ENCODE data around the gene RAPGEF4.

GRCh38 chr2:172970660-172971059, 235.0 kb downstream of the RAPGEF4 start:
- TF ChIP-seq POLR2AphosphoS5 (IDR thresholded peaks at IDR 0.05; ENCODE audit: low read depth, low read length), result no peak
- TF ChIP-seq CTCF (IDR thresholded peaks at IDR 0.05), result no peak

Data from Panc1 (cell line).